ENCODE measurements around the gene SENP5. TPM values are rescaled to one million over a fixed set of nuclear protein-coding genes. Genes with fewer than 3 reads are reported as not detected.

The SENP5 gene
- total RNA-seq, 1 donor from 2014 or later, result 39.2 TPM

- no peak for DNase-seq (ENCODE audit: low read depth)
- FAIRE-seq, result no peak
- TF ChIP-seq CTCF (IDR thresholded peaks at IDR 0.05; ENCODE audit: insufficient read depth, low read length, severe bottlenecking), result no peak
Observed at GRCh38 chr3:196954832-196955231, 87.1 kb downstream of the SENP5 start.

DNA sequence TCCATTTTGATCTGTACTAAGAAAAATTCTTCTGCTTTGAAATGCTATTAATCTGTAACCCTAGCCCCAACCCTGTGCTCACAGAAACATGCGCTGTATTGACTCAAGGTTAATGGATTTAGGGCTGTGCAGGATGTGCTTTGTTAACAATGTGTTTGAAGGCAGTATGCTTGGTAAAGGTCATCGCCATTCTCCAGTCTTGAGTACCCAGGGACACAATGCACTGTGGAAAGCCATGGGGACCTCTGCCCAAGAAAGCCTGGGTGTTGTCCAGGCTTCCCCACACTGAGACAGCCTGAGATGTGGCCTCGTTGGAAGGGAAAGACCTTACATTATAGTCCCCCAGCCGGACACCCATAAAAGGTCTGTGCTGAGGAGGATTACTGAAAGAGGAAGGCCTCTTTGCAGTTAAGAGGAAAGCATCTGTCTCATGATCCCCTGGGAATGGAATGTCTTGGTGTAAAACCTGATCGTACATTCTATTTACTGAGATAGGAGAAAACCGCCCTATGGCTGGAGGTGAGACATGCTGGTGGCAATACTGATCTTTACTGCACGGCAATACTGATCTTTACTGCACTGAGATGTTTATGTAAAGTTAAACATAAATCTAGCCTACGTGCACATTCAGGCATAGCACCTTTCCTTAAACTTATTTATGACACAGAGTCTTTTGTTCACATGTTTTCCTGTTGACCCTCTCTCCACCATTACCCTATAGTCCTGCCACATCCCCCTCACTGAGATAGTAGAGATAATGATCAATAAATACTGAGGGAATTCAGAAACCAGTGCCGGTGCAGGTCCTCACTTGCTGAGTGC lies 94.6 kb downstream of the SENP5 start:
- no peak for TF ChIP-seq CTCF (IDR thresholded peaks at IDR 0.05; ENCODE audit: insufficient read depth, low read length, severe bottlenecking)

More at GRCh38 chr3:196954832-196955231, 87.1 kb downstream of the SENP5 start:
- Histone ChIP-seq H3K27me3 (ENCODE audit: control insufficient read depth, insufficient read depth, low read length) (no peaks in the 10 kb centered on the region), H3K4me3 (ENCODE audit: low read depth, low read length) (no peak overlapping the region), H3K36me3 (ENCODE audit: control insufficient read depth, insufficient read depth, low read length) (no peaks in the 10 kb centered on the region)

GRCh38 chr3:196962930-196963630 lies 95.4 kb downstream of the SENP5 start:
- FAIRE-seq, result no peak
- DNase-seq (ENCODE audit: low read depth), result no peak

More for the DNA sequence above, 94.6 kb downstream of the SENP5 start:
- Histone ChIP-seq H3K4me3 (ENCODE audit: low read depth, low read length) (no peak overlapping the region), H3K36me3 (ENCODE audit: control insufficient read depth, insufficient read depth, low read length) (no peaks in the 10 kb centered on the region), H3K27me3 (ENCODE audit: control insufficient read depth, insufficient read depth, low read length) (no peaks in the 10 kb centered on the region)
- DNase-seq (ENCODE audit: low read depth) (no peak), FAIRE-seq (no peak)

DNA sequence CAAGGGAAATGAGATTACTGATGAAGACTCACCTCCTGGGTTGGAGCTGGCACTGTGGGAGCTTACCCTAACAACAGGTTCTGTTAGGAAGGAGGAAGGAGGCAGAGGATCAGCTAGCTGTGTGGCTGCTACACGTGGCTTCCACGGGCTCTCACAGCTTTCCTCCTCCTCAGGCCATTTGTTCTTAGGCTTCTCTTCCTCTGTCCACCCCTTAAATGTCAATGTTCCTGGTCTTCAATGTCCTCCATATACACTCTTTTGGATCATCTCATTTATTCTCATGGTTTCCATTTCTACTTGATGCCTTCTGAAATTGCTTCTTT lies 95.9 kb downstream of the SENP5 start:
- FAIRE-seq, result no peak
- TF ChIP-seq CTCF (IDR thresholded peaks at IDR 0.05; ENCODE audit: insufficient read depth, low read length, severe bottlenecking), result no peak
- Histone ChIP-seq H3K27me3 (ENCODE audit: control insufficient read depth, insufficient read depth, low read length) (no peaks in the 10 kb centered on the region), H3K36me3 (ENCODE audit: control insufficient read depth, insufficient read depth, low read length) (no peaks in the 10 kb centered on the region), H3K4me3 (ENCODE audit: low read depth, low read length) (no peak overlapping the region)
- DNase-seq (ENCODE audit: low read depth), result no peak

More at GRCh38 chr3:196962930-196963630, 95.4 kb downstream of the SENP5 start:
- TF ChIP-seq CTCF (IDR thresholded peaks at IDR 0.05; ENCODE audit: insufficient read depth, low read length, severe bottlenecking), result no peak
- Histone ChIP-seq H3K36me3 (ENCODE audit: control insufficient read depth, insufficient read depth, low read length) (no peaks in the 10 kb centered on the region), H3K27me3 (ENCODE audit: control insufficient read depth, insufficient read depth, low read length) (no peaks in the 10 kb centered on the region), H3K4me3 (ENCODE audit: low read depth, low read length) (no peak overlapping the region)

GRCh38 chr3:196965112-196965803 lies 97.5 kb downstream of the SENP5 start:
- Histone ChIP-seq H3K36me3 (ENCODE audit: control insufficient read depth, insufficient read depth, low read length) (no peaks in the 10 kb centered on the region), H3K4me3 (ENCODE audit: low read depth, low read length) (no peak overlapping the region), H3K27me3 (ENCODE audit: control insufficient read depth, insufficient read depth, low read length) (no peaks in the 10 kb centered on the region)
- DNase-seq (ENCODE audit: low read depth), result no peak
- TF ChIP-seq CTCF (IDR thresholded peaks at IDR 0.05; ENCODE audit: insufficient read depth, low read length, severe bottlenecking), result no peak
- no peak for FAIRE-seq

Measured in bronchial epithelial cell (primary cell).